ENCODE measurements around the gene PTPRC.

Gene PTPRC

DNA sequence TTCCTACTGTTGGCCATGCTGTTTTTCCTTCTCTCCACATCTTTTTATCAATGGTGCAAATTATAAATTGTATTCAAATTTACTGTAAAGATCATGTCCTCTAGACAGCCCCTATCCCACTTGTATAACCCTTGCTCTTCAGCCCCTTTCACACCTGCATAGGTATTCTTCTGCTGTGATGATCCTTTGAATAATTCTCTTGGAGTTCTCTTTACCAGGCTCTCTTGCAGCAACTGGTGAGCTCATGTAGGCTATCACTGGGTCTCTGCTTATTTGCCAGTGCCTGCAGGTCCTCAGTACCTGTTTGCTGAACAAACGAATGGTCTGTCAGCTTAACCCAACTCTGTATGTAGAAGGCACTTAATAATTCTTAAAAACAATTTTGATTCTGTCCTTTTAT lies 8.2 kb downstream of the PTPRC start:
- DNase-seq = peak; percentile 47

DNA sequence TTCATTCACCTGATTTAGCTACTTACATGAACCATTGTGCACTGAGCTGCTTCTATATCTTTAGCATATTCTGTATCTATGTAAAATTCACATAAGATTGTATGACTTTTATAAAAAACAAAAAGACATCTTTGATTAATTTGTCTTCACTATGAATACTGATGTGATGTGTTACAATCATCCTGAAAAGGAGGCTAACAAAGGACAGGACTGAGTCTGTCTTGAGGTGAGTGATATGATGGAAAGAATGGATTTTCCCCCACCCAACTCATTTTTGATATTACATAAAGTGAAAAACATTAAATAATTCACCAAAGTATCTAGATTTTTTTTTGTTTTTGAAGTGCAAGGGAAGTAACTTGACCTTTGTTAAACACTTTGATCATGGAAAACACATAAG lies 9.8 kb downstream of the PTPRC start:
- no peak for DNase-seq

DNA sequence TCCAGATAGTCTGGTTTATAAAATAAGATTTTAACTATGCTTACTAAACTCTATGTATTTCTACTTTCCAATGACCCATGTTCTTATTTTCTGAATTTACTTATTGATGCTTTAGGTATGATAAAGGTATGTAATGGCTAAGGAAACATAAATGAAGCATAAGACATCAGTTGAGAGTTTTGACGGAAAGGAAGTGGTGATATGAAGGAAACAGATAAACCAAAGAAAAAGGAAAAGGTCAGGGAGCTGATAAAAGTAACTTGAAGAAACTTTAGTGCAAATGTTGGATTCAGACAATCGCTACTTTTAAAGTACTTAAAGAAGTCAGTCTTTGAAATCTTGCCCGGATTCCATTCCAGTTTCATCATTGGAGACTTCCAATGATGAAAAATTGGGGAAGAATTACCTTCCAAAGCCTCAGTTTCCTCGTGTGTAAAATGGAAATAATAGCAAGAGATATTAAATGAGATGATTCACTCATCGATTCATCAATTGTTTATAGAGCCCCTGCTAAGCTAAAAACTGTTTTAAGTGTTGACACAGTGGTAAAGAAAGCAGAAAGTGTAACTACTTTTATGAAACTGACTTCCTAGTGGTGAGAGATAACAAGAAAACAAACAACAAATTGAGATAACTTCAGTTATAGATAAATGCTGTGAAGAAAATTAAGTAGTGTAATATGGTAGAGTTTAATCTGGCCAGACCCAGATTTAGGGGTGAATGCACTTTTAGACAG lies 10.6 kb downstream of the PTPRC start:
- no peak for DNase-seq

DNA sequence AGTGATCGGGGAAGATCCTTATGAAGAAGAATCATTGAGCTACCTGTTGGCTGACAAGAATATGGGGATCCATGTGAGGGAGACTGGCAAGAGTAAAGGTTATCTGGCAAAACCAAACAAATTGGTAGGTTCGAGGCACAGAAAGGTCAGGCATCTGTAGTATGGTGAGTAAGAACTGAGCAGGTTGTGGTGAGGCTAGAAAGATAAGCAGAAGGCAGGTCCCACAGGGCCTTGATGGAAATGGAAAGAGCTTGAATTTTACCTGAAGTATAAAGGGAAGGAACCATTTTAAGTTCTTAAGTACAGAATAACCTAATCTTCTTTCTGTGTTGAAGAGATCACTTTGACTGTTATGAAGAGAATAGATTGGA lies 11.1 kb downstream of the PTPRC start:
- peak; percentile 61 for DNase-seq

DNA sequence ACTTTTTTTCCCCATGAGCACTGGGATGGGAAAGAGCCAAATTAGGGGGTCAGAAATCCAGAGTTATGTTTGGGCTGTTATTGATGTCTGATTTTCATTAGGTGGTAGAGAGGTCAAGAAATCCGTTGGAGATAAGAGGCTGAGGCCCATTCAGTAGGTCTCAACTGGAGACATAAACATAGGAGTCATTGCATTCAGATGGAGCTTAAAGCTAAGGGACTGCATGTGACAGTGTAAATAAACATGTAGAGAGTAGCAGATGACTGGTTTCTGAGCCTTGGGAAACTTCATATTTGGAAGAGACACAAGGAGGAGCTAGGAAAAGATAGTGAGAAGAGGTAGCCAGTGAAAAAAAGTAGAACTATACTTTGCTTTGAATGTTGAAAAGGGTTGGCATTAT lies 11.7 kb downstream of the PTPRC start:
- DNase-seq = no peak

DNA sequence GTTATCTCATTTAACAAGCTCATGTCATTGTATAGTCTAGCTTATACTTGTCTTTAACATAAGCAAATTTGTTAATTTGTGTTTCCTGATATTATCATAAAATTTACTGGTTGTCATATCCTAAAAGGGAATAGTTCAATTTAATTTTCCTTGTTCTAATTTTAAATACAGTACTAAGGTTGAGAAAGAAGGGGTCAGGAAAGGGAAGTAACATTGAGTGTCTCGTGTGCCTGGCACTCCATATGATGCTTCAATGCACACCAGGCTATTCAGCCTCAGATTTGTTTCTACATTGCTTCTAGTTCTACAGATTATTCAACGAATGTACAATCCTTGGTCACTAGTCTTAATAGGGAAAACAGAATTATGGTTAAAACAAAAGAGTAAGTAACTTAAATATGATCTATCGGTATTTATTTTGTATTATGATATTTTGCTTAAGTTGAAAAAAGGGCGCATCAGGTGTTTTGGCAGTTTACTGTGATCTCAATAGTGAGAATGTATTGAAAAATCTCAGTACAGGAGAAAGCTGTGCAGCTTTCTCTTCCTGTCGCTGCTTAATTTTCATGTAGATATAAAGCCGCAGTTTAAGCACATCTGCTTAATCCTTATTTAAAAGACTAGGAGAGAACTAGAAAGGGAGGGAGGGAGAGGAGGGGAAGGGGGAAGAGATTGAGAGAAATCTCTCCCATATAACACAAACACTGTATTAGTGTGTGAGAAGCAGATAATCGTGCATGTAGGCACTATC lies 13.0 kb downstream of the PTPRC start:
- no peak for DNase-seq

DNA sequence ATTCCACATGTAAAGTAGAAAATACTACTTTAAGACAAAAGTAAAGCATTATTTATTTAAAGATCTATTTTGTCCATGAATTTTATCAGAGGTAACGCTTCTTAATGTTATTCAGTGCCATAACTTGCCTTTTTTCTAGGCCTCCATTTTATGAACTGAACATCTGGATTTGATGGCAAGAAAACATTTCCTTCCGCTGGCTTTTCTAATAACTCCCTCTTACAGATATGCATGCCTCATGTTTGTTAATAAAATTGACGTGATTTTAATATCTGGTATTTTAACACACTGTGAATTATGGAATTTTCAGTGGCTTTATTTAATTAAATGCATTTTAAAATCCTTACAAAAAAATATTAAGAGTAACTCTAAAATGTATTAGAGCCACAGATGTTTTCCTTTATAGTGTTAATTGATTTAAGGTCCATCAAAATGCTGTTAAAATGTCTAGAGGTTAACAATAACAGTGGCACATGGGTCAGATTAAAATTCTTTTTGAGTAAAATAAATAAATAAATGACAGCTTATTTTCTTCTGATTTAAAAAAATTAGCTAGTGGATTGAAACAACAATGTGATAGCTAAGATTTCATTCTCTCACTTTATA lies 15.1 kb downstream of the PTPRC start:
- peak; percentile 42 for DNase-seq

DNA sequence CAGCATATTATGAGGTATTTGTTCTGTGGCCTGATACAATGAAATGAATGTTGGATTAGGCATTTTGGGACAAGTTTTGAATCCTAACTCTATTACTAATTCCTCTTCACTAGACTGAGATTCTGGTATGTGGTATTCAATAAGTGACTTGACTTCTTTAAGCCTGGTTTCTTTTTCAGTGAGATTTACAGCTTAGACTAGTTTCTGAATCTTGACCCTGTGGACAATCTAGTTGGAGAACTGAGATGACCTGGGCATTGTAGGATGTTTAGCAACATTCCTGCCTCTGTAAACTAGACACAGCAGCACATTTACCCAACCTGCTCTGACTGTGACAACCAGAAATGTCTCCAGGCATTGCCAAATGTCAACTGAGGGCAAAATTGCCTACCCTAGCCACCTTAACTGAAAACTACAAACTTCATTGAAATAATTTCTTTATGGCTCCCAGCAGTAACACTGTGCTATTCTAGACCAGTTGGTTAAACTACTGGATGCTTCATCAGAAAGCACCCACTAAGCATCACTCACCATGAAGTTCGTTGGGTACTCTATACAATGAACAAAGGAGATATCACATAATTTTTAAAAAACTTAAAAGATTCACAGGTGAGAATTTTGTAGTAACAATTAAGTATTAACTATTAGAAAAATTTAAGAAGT lies 16.8 kb downstream of the PTPRC start:
- DNase-seq = peak; percentile 49

DNA sequence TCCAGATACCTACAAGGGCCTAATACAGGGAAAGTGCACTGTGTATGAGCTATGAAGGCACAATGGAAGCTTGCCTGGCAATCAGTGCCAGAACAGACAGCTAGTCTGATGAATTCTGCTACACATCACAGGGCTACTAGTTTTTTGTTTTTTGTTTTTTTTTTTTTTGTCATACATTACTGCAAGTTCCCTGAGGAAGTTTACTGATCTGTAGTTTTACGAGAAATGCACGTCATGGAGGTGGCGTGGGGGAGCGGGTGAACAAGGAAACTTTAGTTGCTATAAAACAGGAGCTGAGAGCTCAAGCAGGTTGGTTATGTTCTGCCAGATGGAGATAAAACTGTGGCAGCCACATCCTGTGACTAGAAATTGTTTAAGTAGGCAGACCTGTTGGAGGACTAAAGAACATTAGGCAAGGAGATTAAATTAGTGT lies 17.7 kb downstream of the PTPRC start:
- peak; percentile 94 for DNase-seq

DNA sequence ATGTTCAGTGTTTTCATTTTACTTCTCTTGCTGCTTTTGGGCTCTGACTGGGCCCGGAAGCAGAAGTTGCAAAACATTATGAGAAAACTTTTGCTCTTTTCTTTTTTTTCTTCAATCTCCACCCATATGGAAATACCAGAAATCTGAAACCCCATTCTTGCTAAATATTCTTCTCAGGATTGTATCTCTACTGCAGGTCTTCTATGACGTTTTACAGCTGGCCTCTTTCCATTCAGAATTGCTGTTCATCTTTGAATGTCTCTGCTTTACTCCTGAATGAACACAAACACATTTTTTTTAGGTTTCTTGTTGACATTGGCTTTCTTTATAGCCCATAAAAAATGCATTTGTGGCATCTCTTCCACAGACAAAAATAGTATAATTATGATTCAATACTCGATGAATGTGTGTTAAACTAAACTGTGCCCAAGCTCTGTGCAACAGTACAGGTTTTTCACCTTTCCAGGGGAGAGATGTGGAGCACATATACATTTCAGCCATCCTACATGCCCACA lies 18.8 kb downstream of the PTPRC start:
- DNase-seq = peak; percentile 86

DNA sequence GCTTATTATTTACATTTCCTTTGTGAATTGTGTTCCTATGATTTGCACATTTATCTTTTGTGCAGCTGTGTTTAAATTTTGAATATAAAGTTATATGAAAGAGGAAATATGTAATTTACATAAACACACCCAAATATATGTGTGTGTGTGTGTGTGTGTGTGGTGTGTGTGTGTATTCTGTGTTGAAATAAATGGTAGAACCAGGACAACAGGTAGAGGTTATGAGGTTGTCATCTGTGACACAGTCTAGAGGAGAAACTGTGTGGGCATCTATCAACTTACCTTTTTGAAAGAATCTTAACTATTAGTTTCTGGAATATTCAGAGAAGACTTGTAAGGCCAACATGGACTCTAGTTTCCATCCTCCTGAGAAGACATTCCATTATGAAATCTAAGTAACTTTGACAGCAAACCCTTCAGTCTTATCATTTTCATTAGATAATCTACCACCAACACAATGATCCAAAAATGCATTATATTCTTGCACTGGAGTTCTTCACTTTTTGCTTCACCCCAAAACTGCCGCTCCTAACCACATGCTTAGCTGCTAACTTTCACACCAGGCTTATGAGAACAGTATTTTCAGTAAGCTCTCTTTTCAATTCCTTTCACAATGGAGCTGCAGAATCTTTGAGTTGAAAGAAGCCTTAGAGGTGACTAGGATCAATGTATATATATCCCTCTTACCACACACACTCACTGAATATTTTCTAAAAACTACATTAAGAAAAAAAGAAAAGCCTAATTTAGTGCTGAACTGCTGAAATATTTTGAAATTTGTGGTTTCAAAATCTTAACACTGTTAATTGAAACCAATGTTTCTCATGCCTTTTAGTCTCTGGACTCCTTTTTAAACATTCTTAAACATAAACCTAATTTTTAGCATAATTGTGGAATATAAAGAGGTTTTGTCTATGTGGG lies 21.8 kb downstream of the PTPRC start:
- DNase-seq = peak; percentile 70

DNA sequence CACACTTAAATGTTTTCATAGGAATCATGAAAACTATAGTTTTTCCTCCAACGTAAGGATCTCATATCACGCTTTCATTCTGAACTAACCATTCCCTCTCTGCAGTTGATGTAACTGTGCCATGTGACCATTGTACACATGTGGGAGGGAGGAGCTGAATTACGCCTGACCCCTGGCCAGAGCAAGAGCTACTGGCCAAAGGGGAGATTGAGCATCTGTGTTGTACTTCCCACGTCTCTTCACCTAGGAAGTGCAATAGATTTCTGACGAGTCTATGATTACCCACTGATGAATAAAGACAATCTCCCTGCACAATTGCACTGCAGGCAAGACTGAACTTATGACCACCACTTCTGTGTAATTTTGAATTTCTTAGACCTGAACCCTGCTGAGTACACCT lies 24.0 kb downstream of the PTPRC start:
- DNase-seq = no peak

DNA sequence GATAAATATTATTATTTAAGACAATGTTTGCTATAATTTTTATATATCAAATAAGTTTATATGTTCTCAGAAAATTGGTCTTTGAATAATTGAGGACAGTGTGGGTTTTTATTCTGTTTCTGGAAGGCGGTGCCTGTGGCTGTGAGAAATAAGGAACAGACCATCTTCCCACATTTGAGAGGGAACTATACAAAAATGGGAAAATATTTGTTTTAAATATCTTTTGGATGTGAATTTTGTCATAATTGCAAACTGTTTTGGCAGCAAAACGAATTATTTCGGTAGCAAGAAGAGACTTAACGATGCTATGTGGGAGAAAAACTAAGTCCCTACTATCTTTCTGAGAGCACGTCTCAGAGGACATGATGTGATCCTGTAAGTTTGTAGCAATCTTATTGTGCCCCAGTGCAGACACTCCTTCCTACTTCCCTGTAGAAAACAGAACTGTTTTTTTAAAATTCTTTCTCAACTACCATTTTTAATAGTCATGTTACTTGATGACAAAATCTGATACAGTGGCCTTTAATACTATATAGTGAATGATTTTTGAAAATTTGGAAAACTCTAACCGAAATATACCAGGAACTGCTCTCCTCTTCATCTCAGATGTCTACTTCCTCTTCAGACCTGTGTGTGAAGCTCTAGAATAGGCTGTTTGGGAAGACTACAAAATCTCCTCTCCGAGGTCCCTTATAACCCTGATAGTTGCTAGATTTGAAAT lies 25.4 kb downstream of the PTPRC start:
- peak; percentile 50 for DNase-seq

DNA sequence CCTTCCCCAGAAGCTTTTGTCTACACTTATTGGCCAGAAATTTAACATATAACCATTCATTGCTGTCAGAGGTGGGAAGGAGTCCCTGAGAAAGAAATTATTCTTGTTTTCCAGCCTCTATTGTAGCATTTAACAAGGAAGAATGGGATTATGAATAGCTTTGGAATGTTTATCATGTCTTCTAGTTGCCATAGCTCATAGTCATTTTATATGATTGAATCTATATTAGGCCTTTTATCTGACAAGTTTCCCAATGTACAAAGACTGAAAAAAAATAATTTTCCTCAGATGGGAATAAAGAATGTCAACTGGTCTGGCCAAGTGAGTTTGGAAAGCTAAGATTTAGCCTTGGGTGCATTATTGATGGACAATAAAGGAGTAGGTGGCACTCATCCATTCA lies 28.3 kb downstream of the PTPRC start:
- DNase-seq = no peak

DNA sequence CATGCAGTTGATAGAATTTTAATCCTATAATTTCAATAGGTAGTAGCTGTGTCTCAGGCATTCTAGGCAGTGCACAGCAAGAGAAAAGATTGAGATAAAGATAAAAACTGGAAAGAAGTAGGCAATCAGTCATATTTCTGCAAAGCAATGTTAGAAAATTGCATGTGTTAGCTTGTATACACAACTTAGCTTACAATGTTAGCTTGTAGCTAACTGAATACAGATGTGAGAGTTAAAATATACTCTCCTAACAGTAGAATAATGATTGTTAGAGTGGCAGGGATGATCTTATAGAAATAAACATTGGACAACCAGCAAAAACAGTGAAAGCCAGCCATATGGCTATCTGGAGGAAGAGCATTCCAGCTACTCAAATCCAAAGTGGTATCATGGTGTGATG lies 29.0 kb downstream of the PTPRC start:
- no peak for DNase-seq

DNA sequence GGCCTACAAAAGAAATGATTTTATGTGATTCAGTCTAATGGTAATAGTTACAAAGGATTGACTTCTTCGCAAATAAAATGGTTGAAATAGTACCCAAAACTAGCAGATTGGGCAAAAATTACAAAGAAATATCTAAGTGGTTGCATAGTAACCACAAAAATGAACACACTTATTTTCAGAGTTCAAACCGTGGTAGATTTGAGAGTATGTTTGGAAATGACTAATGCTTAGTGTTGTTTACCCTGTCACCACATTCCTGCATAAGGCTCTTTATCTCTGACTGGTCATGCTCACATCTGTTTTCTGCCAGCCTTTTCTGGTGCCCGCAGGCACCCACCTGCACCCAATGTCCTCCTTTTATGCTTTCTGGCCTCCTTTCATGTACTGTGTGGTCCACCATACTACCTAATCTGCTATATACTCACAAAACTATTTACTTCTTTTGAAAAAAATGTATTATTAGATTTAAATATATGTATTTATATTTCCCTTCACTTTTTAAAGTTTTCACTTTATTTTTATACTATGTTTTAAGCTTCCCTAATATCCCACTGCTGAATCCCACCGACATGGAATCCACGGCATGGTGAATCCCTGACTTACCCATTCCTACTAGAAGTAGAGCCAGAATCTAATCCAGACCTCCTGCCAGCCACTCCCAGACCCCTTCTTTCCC lies 30.3 kb downstream of the PTPRC start:
- peak; percentile 88 for DNase-seq

DNA sequence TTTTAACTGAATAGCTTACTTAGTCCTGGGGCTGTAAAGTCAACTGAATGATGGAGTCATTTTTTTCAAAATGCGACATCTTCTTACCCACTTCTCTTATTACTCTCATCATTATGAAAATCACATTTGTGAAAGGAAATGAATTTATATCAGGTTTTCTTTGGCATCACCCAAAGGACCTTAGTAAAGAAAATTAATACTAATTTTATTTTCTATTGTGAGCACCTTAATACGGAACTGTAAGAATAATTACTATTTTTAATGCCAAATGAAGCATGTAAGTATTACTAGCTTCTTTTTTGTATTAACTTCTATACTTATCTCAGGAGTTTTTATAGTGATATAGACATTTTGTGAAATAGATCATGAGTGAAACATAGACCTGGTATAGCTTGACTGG lies 30.9 kb downstream of the PTPRC start:
- DNase-seq = no peak

DNA sequence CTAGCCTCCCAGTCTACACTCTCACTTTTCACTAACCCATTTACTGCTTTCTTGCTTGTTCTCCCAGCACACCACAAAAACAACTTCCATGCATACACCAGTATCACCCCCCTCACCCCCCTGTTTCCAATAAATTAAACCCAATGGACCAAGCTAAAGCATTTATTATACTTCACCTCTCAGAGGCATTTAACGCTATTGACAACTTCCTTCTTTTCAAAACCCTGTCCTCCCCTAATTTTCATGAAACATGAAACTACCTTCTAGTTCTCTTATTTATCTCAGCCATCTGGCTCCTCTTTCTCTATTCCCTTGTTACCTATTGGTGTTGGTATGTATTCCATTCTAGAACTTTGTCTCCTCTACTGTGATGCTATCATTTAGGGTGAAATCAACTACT lies 32.3 kb downstream of the PTPRC start:
- peak; percentile 33 for DNase-seq

DNA sequence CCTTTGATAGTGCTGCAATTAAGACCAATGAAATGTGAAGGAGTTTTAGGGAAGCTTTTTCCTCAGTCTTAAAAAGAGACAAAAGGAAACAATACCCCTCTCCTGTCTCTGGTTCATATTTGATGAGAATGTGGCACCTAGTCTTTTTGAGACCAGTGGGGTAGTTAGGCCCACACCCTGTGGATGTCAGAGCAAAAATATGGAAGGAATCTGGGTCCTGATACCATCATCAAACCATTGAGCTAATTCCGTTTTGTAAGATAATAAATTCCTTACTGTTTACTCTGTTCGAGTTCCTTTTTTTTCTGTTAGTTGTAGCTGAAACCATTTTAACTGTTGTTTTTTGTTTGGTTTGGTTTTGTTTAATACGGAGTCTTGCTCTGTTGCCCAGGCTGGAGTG lies 33.3 kb downstream of the PTPRC start:
- no peak for DNase-seq

DNA sequence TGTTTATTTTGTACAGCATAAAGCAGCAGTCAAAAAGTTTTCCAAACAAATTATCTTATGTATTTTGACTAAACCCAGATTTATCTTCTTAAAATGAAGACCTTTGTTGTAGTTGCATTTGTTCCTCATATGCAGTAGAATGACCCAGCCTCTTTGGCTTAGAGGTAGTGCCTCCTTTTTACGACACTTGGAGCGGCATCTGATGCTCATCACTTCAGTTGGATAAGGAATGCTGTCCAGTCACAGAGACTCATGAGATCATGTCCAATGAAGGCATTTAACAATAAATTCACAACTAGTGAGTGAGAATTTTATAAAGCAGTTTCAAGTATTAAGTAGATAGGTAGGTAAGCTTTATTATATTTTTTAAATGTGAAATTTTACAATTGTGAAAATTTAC lies 35.2 kb downstream of the PTPRC start:
- DNase-seq = no peak

DNA sequence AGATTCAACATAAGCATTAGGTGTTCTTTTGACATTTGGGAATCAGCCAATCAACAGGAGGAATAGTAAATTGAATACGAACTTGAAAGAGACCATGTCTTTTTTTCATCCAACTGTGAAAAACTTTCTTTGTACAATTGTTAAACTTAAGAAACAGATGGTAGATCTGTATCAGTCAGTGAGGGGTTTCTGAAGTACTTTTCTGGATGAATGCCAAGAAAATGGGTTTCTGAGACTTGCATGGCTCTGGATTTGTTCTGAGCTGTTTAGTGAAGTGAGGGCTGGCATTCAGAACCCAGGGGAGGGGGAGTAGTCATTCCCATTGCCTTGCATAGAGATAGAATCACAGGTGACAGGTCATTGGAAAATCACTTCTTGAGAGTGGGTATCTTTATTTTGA lies 37.4 kb downstream of the PTPRC start:
- DNase-seq = peak; percentile 74
